Stimulated activated naive B cell treated with anti-CD40 and anti-IgM and Interleukin-4, amounts not matched to agents 10 μg/mL and 1 μg/mL and 100 μg/mL, for 72 hours (primary cell): Measurements from ENCODE around the gene EFCAB7.

ENCODE experiments used
- ATAC-seq, 2 donors: fragments of 150-1000 bp; cut with Tn5 transposase; replicated peaks; 2 replicates each; pipeline ENCODE4 v1.10.0; 2021; ENCODE audit warnings: moderate library complexity in 1 of 2
- DNase-seq: peaks from one replicate; pipeline ENCODE4 v3.0.0; 2021
- H3K27ac Mint-ChIP-seq: one replicate; pipeline ENCODE4 v1.8.0; 2022; ENCODE audit warnings: mild to moderate bottlenecking, mixed read lengths
- H3K27me3 Mint-ChIP-seq, 2 donors: one replicate each; pipeline ENCODE4 v1.8.0; 2022; ENCODE audit warnings: mixed read lengths in 2 of 2
- H3K36me3 Mint-ChIP-seq, 2 donors: one replicate each; pipeline ENCODE4 v1.8.0; 2022; ENCODE audit warnings: mixed read lengths in 2 of 2, mild to moderate bottlenecking in 1 of 2
- H3K4me1 Mint-ChIP-seq, 2 donors: one replicate each; pipeline ENCODE4 v1.8.0; 2022; ENCODE audit warnings: mixed read lengths in 2 of 2, mild to moderate bottlenecking in 1 of 2
- H3K4me3 Mint-ChIP-seq, 2 donors: one replicate each; pipeline ENCODE4 v1.8.0; 2022; ENCODE audit warnings: mild to moderate bottlenecking in 2 of 2, mixed read lengths in 2 of 2, moderate library complexity in 1 of 2
- H3K9me3 Mint-ChIP-seq, 2 donors: one replicate each; pipeline ENCODE4 v1.8.0; 2022; ENCODE audit warnings: mixed read lengths in 2 of 2, mild to moderate bottlenecking in 1 of 2

The EFCAB7 gene

DNA sequence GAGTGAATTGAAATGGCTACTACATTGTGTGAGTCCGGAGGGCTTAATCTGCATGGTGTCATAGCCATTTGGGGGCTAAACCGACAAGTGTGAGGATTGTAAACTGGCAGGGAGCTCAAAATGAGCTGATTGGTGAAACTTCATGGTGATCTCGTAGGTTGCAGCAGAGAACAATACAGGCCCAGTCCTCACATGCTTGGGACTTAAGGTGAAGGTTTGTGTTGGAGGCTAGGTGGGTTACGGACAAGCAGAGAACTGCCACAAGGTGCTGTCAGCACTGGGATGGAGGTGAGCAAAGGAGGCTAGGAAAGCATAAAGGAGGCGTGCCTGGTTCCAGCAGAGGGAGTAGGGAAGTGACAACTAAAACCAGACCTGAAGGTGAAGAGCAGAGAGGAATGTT is 79.3 kb downstream of the EFCAB7 start:
- peaks cover 8 to 19% of the 10 kb centered on the region in 2 donors for H3K36me3 Mint-ChIP-seq
- H3K27ac Mint-ChIP-seq = no peak overlapping the region
- H3K4me3 Mint-ChIP-seq = no peak overlapping the region
- peaks cover 1 to 15% of the 10 kb centered on the region in 2 donors for H3K4me1 Mint-ChIP-seq
- no peak for ATAC-seq
- H3K27me3 Mint-ChIP-seq = no peaks in the 10 kb centered on the region
- DNase-seq = no peak
- H3K9me3 Mint-ChIP-seq = no peaks in the 10 kb centered on the region

DNA sequence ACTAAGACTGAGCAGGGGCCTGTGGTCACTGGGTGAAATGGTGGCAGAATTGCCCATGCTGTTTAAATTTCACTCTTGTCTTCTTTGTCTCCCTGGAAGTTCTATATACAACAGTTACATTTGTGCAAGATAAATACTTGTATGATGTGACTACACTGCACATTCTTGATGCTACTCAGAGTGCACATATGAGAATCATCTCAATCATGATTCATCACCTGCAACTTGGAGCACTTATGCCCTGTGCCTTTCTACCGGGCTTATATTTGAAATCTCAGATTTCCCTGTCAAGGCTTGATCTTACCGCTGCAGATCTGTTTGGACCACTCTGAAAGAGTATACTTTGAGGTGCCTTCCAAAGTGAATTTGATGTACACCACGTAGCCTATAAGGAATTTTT is 80.5 kb downstream of the EFCAB7 start:
- DNase-seq (no peak), ATAC-seq (no peak)
- no peaks in the 10 kb centered on the region for H3K9me3 Mint-ChIP-seq
- H3K36me3 Mint-ChIP-seq = peaks cover 8 to 19% of the 10 kb centered on the region in 2 donors
- no peak overlapping the region for H3K4me3 Mint-ChIP-seq
- H3K4me1 Mint-ChIP-seq = peaks cover 1 to 15% of the 10 kb centered on the region in 2 donors
- no peak overlapping the region for H3K27ac Mint-ChIP-seq
- H3K27me3 Mint-ChIP-seq = no peaks in the 10 kb centered on the region

DNA sequence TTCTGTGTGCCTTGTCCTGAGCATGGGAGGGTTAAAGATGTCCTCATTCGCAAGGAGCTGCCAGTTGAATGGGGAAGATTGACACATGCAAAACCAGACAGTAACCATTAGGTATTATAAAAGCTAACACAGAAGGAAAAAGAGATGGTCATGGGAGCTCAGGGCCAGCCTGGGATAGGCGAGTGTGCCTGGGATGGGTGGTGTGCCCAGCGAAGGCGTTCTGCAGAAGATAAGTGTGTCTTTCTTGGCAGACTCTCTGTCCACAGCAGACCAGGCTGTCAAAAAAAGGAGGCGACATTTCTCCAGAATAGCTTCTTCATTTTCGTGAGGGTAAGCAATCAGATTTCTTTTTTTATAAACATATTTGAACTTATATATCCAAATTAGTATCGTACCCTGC is 84.0 kb downstream of the EFCAB7 start:
- no peak for DNase-seq
- Mint-ChIP-seq H3K27ac (no peak overlapping the region), H3K36me3 (peaks cover 5 to 14% of the 10 kb centered on the region in 2 donors), H3K27me3 (no peaks in the 10 kb centered on the region), H3K9me3 (no peaks in the 10 kb centered on the region), H3K4me3 (no peak overlapping the region), H3K4me1 (peaks cover 0 to 15% of the 10 kb centered on the region in 2 donors)
- ATAC-seq = no peak

DNA sequence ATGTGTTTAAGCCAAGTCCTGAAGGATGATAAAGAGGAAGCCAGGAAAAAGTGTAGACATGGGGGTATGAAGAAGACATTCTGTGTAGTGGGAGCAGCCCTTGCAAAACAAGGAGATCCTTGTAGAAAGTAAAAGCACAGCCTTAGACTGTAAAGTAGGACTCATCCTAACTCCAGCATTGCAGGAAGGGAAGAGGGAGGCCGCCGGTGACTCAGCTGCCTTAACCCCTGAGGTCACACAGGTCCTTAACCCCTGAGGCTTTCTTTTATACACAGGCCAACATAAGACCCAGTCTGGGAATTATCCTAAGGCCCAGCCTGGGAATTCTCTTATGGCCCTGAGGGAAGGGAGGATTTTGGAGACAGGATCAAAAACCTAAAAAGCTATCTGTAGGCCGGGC is 87.9 kb downstream of the EFCAB7 start:
- Mint-ChIP-seq H3K27ac (no peak overlapping the region), H3K27me3 (no peaks in the 10 kb centered on the region), H3K36me3 (peaks cover 3 to 4% of the 10 kb centered on the region in 2 donors), H3K4me3 (no peak overlapping the region), H3K9me3 (no peaks in the 10 kb centered on the region), H3K4me1 (peaks cover 0 to 11% of the 10 kb centered on the region in 2 donors)
- ATAC-seq = no peak
- no peak for DNase-seq

DNA sequence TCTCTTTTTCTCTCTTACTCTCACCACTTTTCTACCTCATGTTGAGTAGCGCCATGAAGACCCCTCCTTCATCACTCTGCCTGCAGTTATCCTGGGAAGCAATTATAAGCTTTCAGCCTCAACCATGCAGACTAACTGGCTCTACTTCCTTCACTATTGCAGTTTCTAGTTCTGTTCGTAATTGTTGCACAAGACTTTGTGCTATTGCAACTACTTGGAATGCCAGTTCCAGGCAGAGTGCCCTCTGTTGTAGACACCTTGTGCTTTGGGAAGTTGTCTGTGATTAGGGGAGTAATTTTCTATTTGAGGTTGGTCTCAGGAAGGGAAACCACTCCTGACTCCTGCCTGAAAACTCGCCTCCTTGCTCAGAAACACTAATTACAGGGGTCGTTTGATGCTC is 89.2 kb downstream of the EFCAB7 start:
- ATAC-seq (no peak), DNase-seq (no peak)
- H3K9me3 Mint-ChIP-seq = no peaks in the 10 kb centered on the region
- H3K27ac Mint-ChIP-seq = no peak overlapping the region
- H3K4me3 Mint-ChIP-seq = no peak overlapping the region
- peaks cover 0 to 3% of the 10 kb centered on the region in 2 donors for H3K36me3 Mint-ChIP-seq
- H3K4me1 Mint-ChIP-seq = peaks cover 0 to 11% of the 10 kb centered on the region in 2 donors
- H3K27me3 Mint-ChIP-seq = no peaks in the 10 kb centered on the region

DNA sequence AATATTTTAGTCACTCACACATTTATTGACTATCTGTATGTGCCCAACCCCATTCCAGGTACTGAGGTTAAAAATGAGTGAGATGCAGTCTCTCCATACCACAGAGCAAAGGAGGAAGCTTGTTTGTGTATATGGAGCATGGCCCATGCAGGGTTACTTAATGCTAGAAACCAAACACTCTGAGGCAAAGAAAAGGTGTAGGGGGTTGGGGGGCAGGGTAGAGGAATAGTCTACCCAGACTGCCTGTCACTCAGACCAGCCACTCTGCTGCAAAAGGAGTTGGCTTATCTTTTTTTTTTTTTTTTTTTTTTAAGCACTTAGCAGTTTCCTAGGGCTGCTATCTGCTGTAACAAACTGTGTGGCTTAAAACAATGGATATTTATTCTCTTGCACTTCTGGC is 89.6 kb downstream of the EFCAB7 start:
- Mint-ChIP-seq H3K36me3 (peaks cover 0 to 3% of the 10 kb centered on the region in 2 donors), H3K9me3 (no peaks in the 10 kb centered on the region), H3K4me3 (no peak overlapping the region), H3K27ac (no peak overlapping the region), H3K27me3 (no peaks in the 10 kb centered on the region), H3K4me1 (peaks cover 0 to 11% of the 10 kb centered on the region in 2 donors)
- ATAC-seq (no peak), DNase-seq (no peak)

DNA sequence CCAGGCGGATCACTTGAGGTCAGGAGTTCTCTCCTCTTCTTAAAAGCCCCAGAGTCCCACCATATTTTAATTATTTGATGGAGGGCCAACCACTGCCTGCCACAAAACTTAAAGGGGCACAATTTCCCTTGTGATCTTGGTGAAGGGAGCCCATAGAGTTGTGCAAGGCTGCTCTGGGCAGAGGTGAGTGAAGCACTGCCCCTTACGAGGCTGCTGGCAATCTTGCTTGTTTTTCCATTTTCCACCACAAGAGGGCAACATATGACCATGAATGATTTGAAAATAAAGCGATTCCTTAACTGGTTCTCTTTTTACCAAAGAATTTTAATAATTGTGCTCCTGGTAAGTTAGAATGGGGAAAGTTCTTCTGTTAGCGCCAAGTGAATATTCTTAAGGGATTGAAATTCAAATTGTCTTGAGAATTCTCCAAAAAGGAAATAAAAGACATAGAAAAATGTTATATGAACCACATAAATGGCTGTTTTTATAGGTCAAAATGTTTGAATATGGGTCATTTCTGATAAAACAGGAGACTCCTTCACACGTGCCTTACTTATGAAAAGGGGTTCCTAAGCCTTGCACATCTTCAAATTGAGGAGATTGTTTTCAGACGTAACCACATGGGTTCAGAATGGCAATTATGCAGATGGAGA is 92.6 kb downstream of the EFCAB7 start:
- ATAC-seq (peak; percentile 63 to 68), DNase-seq (peak; percentile 39)
- Mint-ChIP-seq H3K27ac (no peak overlapping the region), H3K36me3 (peaks cover 0 to 6% of the 10 kb centered on the region in 2 donors), H3K4me1 (peaks cover 0 to 11% of the 10 kb centered on the region in 2 donors), H3K9me3 (no peaks in the 10 kb centered on the region), H3K27me3 (no peaks in the 10 kb centered on the region), H3K4me3 (no peak overlapping the region)

DNA sequence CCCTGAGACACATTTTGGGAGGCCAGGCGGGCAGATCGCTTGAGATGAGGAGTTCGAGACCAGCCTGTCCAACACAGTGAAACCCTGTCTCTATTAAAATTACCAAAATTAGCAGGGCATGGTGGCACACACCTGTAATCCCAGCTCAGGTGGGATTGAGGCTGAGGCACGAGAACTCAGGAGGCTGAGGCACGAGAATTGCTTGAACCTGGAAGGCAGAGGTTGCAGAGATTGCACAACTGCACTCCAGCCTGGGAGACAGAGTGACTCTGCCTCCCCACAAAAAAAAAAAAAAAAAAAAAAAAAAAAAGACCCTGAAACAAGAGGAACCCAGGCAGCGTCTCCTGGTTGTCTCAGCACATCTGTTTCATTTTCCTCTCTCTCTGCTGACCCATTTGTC is 94.1 kb downstream of the EFCAB7 start:
- H3K36me3 Mint-ChIP-seq = peaks cover 3 to 9% of the 10 kb centered on the region in 2 donors
- no peaks in the 10 kb centered on the region for H3K9me3 Mint-ChIP-seq
- no peak overlapping the region for H3K27ac Mint-ChIP-seq
- no peak for DNase-seq
- H3K4me3 Mint-ChIP-seq = no peak overlapping the region
- H3K4me1 Mint-ChIP-seq = peaks cover under 1 to 12% of the 10 kb centered on the region in 2 donors
- no peaks in the 10 kb centered on the region for H3K27me3 Mint-ChIP-seq
- ATAC-seq = no peak

DNA sequence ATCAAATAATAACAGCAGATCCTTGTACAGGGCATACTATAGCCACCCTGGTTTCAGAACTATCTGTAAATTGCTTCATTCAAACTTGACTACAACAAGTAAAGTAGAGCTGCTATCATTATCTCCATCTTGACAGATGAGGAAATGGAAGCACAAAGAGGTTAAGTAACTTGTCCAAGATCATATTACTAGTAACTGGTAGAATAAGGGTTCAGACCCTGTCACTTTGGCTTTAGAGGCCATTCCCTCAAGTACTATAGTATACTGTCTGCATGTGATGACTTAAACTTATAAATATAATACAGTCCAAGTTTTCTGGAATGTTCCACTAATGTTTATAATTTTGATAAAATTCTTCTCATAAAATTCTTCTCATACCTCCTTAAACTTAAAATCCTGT is 94.7 kb downstream of the EFCAB7 start:
- Mint-ChIP-seq H3K36me3 (peaks cover 5 to 12% of the 10 kb centered on the region in 2 donors), H3K9me3 (no peaks in the 10 kb centered on the region), H3K27me3 (no peaks in the 10 kb centered on the region), H3K27ac (no peak overlapping the region), H3K4me3 (no peak overlapping the region), H3K4me1 (peaks cover 6 to 13% of the 10 kb centered on the region in 2 donors)
- DNase-seq (no peak), ATAC-seq (no peak)

DNA sequence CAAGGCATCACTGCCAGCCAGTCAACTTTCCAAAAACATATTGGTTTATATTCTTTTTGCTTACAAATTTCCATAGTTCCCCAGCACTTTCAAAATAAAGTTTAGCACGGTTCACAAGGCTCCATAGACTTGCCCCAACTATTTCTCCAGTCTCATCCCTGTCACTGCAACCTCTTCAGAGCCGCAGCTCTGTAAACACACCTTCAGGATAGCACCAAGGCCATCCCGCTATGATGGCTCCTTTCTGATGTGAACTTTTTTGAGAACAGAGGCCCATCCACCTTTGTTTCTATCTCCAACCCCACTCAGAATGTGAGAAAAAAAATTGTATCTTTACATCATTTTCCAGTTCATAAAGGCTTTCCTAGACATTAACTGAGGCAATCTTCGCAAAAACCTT is 96.2 kb downstream of the EFCAB7 start:
- peaks cover 8 to 16% of the 10 kb centered on the region in 2 donors for H3K36me3 Mint-ChIP-seq
- no peaks in the 10 kb centered on the region for H3K27me3 Mint-ChIP-seq
- H3K27ac Mint-ChIP-seq = no peak overlapping the region
- peaks cover 12 to 17% of the 10 kb centered on the region in 2 donors for H3K4me1 Mint-ChIP-seq
- DNase-seq (no peak), ATAC-seq (no peak)
- no peak overlapping the region for H3K4me3 Mint-ChIP-seq
- H3K9me3 Mint-ChIP-seq = no peaks in the 10 kb centered on the region

DNA sequence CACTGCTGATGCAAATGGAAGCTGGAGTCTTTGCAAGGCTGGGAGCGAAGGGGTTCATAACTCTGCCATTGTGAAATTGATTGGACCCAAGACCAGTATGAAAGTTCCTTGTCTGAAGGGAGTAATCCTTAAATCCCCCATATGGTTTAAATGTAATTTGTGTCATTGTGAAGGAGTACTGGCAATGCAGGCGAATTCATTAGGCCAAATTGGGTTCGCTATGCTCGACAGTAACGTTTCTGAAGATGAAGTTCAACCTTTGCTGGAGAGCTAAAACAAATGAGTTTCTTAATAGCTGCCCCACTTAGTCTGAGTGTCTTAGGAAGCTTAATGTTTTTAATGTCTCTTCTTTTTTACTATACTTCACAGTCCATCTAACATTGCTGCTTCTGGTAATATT is 97.3 kb downstream of the EFCAB7 start:
- no peak for ATAC-seq
- H3K9me3 Mint-ChIP-seq = no peaks in the 10 kb centered on the region
- no peak overlapping the region for H3K4me3 Mint-ChIP-seq
- H3K27ac Mint-ChIP-seq = peak overlapping the region; percentile 67
- H3K36me3 Mint-ChIP-seq = peaks cover 8 to 16% of the 10 kb centered on the region in 2 donors
- no peak for DNase-seq
- H3K4me1 Mint-ChIP-seq = peaks cover 12 to 17% of the 10 kb centered on the region in 2 donors
- no peaks in the 10 kb centered on the region for H3K27me3 Mint-ChIP-seq

DNA sequence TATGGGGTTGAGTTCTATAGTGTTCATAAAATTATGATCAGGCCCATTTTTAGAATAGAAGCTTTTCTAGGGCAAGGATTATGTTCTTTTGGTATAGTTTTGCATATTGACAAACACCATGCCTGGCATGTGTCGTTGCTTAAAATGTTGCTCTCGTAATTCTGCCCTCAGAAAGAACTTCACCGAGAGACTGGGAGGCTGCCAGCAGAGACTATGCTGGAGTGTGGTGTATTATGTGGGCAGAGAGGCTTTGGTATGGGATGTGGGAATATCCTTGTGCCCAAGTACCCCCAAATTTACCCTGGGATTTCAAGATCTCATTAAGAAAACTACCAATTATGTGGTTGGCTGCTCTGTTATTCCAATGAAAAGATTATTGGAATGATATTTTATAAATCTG is 97.8 kb downstream of the EFCAB7 start:
- H3K27ac Mint-ChIP-seq = peak overlapping the region; percentile 67
- no peak for ATAC-seq
- H3K27me3 Mint-ChIP-seq = no peaks in the 10 kb centered on the region
- no peaks in the 10 kb centered on the region for H3K9me3 Mint-ChIP-seq
- no peak for DNase-seq
- peaks cover 8 to 16% of the 10 kb centered on the region in 2 donors for H3K36me3 Mint-ChIP-seq
- H3K4me3 Mint-ChIP-seq = no peak overlapping the region
- H3K4me1 Mint-ChIP-seq = peaks cover 14 to 17% of the 10 kb centered on the region in 2 donors

DNA sequence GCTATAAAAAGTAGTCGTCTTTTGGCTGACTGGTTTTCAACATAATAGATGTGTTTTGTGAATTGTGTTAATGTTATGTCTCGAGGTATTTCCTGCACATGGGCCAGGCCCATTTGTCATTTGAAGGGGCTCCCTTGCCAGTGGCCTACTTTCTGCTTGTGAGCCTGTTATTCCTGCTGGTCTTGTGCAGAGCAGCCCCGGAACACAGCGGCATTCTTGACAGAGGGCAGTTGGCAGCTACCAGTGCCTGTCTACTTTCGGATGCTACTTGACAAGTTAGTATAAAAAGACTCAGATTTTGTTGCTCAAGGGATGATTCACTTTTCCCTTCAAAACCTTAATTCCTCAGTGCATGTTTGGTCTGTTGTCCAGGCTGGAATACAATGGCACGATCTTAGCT is 98.4 kb downstream of the EFCAB7 start:
- Mint-ChIP-seq H3K4me1 (peaks cover 14 to 17% of the 10 kb centered on the region in 2 donors), H3K9me3 (no peaks in the 10 kb centered on the region), H3K27me3 (no peaks in the 10 kb centered on the region), H3K27ac (no peak overlapping the region), H3K36me3 (peaks cover 8 to 16% of the 10 kb centered on the region in 2 donors), H3K4me3 (no peak overlapping the region)
- ATAC-seq (no peak), DNase-seq (no peak)
